Pancreas (tissue), 10 donors: Measurements from ENCODE around the gene ADAM33. TPM values are rescaled to one million over a fixed set of nuclear protein-coding genes. Genes with fewer than 3 reads are reported as not detected.

Source experiments
- ATAC-seq, 4 donors: fragments of 200-7000 bp; cut with Tn5 transposase; one replicate each; pipeline versions ENCODE4 v1.8.0 to v1.9.1; 2020; ENCODE audit warnings: mild to moderate bottlenecking in 4 of 4, moderate library complexity in 4 of 4
- DNase-seq, 6 donors: peaks; one replicate each; pipeline ENCODE4 v3.0.0-alpha.2; 2020
- FAIRE-seq: peaks from 2 replicates; lab custom pipeline; 2012; peaks lifted over from hg19 to GRCh38; lab: Jason Lieb, UNC
- H3K27ac ChIP-seq, 4 donors: fragments of 200-600 bp; sonication (generic); 1 replicate in 3 of 4; 2 replicates in 1 of 4; pipeline versions ENCODE4 v1.5.0 to v1.8.0; 2020
- H3K27me3 ChIP-seq, 4 donors: fragments of 200-600 bp; one replicate each; pipeline ENCODE4 v1.8.0; 2021
- H3K36me3 ChIP-seq, 3 donors: fragments of 200-600 bp; sonication (generic) in 1 of 3; one replicate each; pipeline versions ENCODE4 v1.5.0 to v1.8.0; 2020 to 2021
- H3K4me1 ChIP-seq, 3 donors: fragments of 200-600 bp; one replicate each; pipeline ENCODE4 v1.8.0; 2021
- H3K4me3 ChIP-seq, 4 donors: fragments of 200-600 bp; sonication (generic) in 2 of 4; one replicate each; pipeline versions ENCODE4 v1.5.0 to v1.8.0; 2020 to 2021
- H3K9me3 ChIP-seq, 4 donors: fragments of 200-600 bp; one replicate each; pipeline ENCODE4 v1.8.0; 2021
- CTCF ChIP-seq, 4 donors: fragments of 200-600 bp; sonication (generic) in 3 of 4; IDR thresholded peaks; one replicate each; pipeline versions ENCODE4 v1.5.0 to v1.8.0; 2021; ENCODE audit warnings: antibody characterized with exemption in 4 of 4
- WGBS, 2 donors: extraction: QIAGEN DNeasy Blood & Tissue Kit; methylation state at CpG; one replicate each; pipeline ENCODE4 v1.1.7; 2013; 5-methylcytosine and 5-hydroxymethylcytosine counted together
- intact Hi-C, 3 donors: fragments of 100-400 bp; cut with DNase I; formaldehyde crosslinking; loops; one replicate each; pipeline versions ENCODE4 v1.11.1 to v1.14.2; 2022
- polyA plus RNA-seq, 2 donors: library from polyadenylated mRNA; stranded (reverse); fragments of 200-250 nt; gene quantifications; one replicate each; pipeline ENCODE4 v1.2.3, GENCODE V29; 2013
- total RNA-seq, 6 donors: library from RNA; stranded (reverse); fragmentation: NEBNext Ultra II Directional in 4 of 6; extraction: Animal tissue kit (Norgen Biotek cat#: 25700) in 4 of 6; gene quantifications; one replicate each; pipeline versions ENCODE4 v1.2.1 to v1.2.4, GENCODE V29; 2021 to 2023
- donor health status: healthy with polysubstance abuse.
- donor health status: DM: no; HTN: no; CAD: no; lungs with moderate emphysema.
- donor health status: DM: no; HTN: no; CAD: no.
- donor health status: control.
- donor health status: control.
- donor health status: Bipolar disorder and iron deficiency.
- donor health status: DM: yes; HTN: yes; CAD: no.
- donor health status: DM: no; HTN: no; CAD: no.
- donor health status: DM: no; HTN: no; CAD: no.
- donor health status: DM: yes; HTN: yes; CAD: no.

ADAM33 gene
- total and polyA plus RNA-seq, 8 donors, result 0.67 to 20.9 (median 3.1) TPM

GRCh38 chr20:3699037-3699436 is 17.2 kb upstream of the ADAM33 start:
- Histone ChIP-seq H3K36me3 (no peaks in the 10 kb centered on the region), H3K9me3 (no peaks in the 10 kb centered on the region), H3K27me3 (no peaks in the 10 kb centered on the region), H3K27ac (no peak overlapping the region), H3K4me1 (no peaks in the 10 kb centered on the region), H3K4me3 (no peak overlapping the region)
- no peak for ATAC-seq
- WGBS, 2 donors, result 81 to 82% methylated on average over 16 of the region's 16 CpGs
- DNase-seq, result no peak
- intact Hi-C loops, result no loop called here
- no peak for TF ChIP-seq CTCF (IDR thresholded peaks at IDR 0.05)
- FAIRE-seq, result no peak

DNA sequence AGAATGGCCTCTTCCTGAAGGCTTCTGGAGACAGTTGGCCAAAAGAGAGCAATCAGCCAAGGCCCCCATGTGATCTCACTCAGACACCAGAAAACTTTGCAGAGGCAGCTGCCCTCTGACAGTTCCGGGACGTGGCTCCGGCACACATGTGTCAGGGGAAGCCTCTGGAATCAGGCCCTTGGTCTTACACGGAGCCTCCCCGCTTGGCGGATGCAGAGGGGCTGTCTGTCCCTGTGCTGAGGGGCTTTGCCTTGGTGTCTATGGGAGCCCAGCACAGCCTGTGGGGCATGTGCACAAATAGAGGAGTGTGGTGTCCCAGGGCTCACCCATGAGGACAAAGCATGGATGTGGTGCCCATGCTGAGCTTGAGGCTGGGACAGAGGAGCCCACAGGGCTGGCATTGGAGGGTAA is 16.8 kb upstream of the ADAM33 start:
- H3K9me3 ChIP-seq, result no peaks in the 10 kb centered on the region
- H3K36me3 ChIP-seq, result no peaks in the 10 kb centered on the region
- H3K4me1 ChIP-seq, result no peaks in the 10 kb centered on the region
- H3K4me3 ChIP-seq, result no peak overlapping the region
- H3K27me3 ChIP-seq, result no peaks in the 10 kb centered on the region
- ATAC-seq (no peak), DNase-seq (no peak), FAIRE-seq (no peak)
- intact Hi-C loops, result no loop called here
- no peak overlapping the region for H3K27ac ChIP-seq
- 78 to 90% methylated on average over 6 of the region's 6 CpGs for WGBS, 2 donors
- TF ChIP-seq CTCF (IDR thresholded peaks at IDR 0.05), result no peak

- intact Hi-C loops, result no loop called here
- no peaks in the 10 kb centered on the region for H3K9me3 ChIP-seq
- no peak overlapping the region for H3K4me3 ChIP-seq
- H3K27me3 ChIP-seq, result no peaks in the 10 kb centered on the region
- no peak for DNase-seq
- no peak for ATAC-seq
- WGBS, 2 donors, result 69 to 73% methylated on average over 18 of the region's 18 CpGs
- no peaks in the 10 kb centered on the region for H3K4me1 ChIP-seq
- no peak for FAIRE-seq
- H3K36me3 ChIP-seq, result no peaks in the 10 kb centered on the region
- H3K27ac ChIP-seq, result no peak overlapping the region
- TF ChIP-seq CTCF (IDR thresholded peaks at IDR 0.05), result no peak
These were observed 15.9 kb upstream of the ADAM33 start for GRCh38 chr20:3697588-3698305.

- intact Hi-C loops, result no loop called here
- TF ChIP-seq CTCF (IDR thresholded peaks at IDR 0.05), result no peak
These were observed 15.2 kb upstream of the ADAM33 start for GRCh38 chr20:3696745-3697587.

More at GRCh38 chr20:3696745-3697587, 15.2 kb upstream of the ADAM33 start:
- ATAC-seq (no peak), FAIRE-seq (no peak), DNase-seq (no peak)
- H3K9me3 ChIP-seq, result no peaks in the 10 kb centered on the region
- H3K27me3 ChIP-seq, result no peaks in the 10 kb centered on the region
- no peak overlapping the region for H3K27ac ChIP-seq
- H3K36me3 ChIP-seq, result no peaks in the 10 kb centered on the region
- no peaks in the 10 kb centered on the region for H3K4me1 ChIP-seq
- 74 to 83% methylated on average over 15 of the region's 15 CpGs for WGBS, 2 donors
- H3K4me3 ChIP-seq, result no peak overlapping the region
